Measurements from ENCODE around the gene TMEM252. TPM values are rescaled to one million over a fixed set of nuclear protein-coding genes. Genes with fewer than 3 reads are reported as not detected.

The TMEM252 gene
- total RNA-seq, 2 experiments from 2014 or later = not detected

DNA sequence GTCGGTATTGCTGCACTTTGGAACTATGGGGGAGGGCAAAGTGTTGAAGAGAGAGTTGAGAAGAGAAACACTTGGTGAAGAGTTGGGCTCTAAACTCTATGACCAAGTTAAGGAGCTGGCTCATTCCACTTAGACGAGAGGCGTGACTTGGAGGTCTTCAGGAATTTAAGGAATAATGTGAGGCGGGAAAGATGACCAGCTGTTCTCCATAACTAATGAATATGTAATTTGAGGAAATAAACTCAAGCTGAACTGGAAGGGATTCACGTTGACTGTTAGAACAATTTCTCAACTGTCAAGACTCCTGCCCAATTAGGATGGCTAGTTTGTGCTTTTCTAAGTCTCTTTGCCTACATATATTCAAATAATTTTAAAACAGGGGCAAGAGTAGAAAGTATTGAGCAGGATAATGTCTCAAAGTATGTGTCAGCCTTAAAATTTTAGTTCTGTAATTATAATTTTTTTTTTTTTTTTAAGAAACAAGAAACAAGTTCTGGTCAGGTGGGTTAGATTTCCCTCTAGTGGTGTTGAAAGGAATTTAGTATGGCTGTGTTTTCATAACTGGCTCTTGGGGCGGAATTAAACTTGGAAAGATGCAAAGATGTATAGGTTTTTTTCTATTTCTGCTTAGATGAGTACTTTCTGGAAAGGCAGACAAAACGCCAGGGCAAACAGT, 33.4 kb downstream of the TMEM252 start:
- no peaks in the 10 kb centered on the region for H3K79me2 ChIP-seq (ENCODE audit: insufficient read depth, low read depth, low read length)
- no peak overlapping the region for H3K4me2 ChIP-seq (ENCODE audit: low read length)
- H3K4me3 ChIP-seq (ENCODE audit: low read depth, low read length, poor library complexity, severe bottlenecking) = no peak overlapping the region
- no peaks in the 10 kb centered on the region for H3K36me3 ChIP-seq (ENCODE audit: insufficient read depth, low read length)
- no peaks in the 10 kb centered on the region for H3K9me3 ChIP-seq (ENCODE audit: low read length)
- H3K27ac ChIP-seq (ENCODE audit: low read depth, low read length, poor library complexity, severe bottlenecking) = no peak overlapping the region
- CTCF ChIA-PET (ENCODE audit: unreplicated experiment) = no interaction called here
- no peaks in the 10 kb centered on the region for H4K20me1 ChIP-seq (ENCODE audit: insufficient read depth, low read length)
- BruUV-seq (replicated peaks) = no TSS peak
- intact Hi-C loops (cut with micrococcal nuclease; ENCODE audit: unreplicated experiment) = loop anchor here (5.0 to 10.0 kb wide), 2 partner anchors 52 to 90 kb away; no protein-coding TSS in a partner anchor
- DNase-seq (ENCODE audit: low spot score) = peak; percentile 26
- H3K4me1 ChIP-seq (ENCODE audit: insufficient read depth, low read length, poor library complexity, severe bottlenecking) = no peaks in the 10 kb centered on the region
- TF ChIP-seq, protein P1, sequence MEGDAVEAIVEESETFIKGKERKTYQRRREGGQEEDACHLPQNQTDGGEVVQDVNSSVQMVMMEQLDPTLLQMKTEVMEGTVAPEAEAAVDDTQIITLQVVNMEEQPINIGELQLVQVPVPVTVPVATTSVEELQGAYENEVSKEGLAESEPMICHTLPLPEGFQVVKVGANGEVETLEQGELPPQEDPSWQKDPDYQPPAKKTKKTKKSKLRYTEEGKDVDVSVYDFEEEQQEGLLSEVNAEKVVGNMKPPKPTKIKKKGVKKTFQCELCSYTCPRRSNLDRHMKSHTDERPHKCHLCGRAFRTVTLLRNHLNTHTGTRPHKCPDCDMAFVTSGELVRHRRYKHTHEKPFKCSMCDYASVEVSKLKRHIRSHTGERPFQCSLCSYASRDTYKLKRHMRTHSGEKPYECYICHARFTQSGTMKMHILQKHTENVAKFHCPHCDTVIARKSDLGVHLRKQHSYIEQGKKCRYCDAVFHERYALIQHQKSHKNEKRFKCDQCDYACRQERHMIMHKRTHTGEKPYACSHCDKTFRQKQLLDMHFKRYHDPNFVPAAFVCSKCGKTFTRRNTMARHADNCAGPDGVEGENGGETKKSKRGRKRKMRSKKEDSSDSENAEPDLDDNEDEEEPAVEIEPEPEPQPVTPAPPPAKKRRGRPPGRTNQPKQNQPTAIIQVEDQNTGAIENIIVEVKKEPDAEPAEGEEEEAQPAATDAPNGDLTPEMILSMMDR (conservative IDR thresholded peaks at IDR 0.05; ENCODE audit: low read length) = peak; percentile 81
- no peak for TF ChIP-seq EZH2phosphoT487 (IDR thresholded peaks at IDR 0.05; ENCODE audit: borderline replicate concordance, low read depth, low read length)
- POLR2A ChIA-PET = interaction anchor here (0.9 to 1.3 kb wide), 2 partner anchors 27 to 90 kb away, joined by 3 read pairs; no protein-coding TSS in a partner anchor
- no peaks in the 10 kb centered on the region for H3K9me2 ChIP-seq (ENCODE audit: insufficient read depth, low read length)
- no peak overlapping the region for H2AFZ ChIP-seq (ENCODE audit: low read length)

DNA sequence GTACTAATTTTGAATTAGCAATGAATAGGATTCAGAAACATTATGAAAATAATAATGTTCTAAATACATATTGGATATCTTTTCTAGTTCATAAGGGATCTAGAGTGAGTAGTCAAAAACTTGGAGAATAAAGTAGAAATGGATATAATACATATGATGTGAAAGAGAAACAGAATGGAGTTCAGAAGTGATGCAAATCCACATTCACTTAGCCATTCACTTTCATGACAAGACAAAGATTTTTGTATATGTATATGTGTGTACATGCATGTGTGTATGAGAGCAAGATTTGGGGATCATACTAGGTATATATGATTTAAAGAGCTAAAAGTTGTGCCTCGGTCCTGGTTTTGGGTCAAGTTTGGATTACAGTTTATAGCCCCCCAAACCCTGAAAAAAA, 34.1 kb downstream of the TMEM252 start:
- POLR2A ChIA-PET = interaction anchor here (0.9 to 1.1 kb wide), 2 partner anchors 9 to 27 kb away, joined by 3 read pairs; no protein-coding TSS in a partner anchor
- Histone ChIP-seq H3K4me3 (ENCODE audit: low read depth, low read length, poor library complexity, severe bottlenecking) (no peak overlapping the region), H2AFZ (ENCODE audit: low read length) (0 out of 2 replicates have a peak overlapping the region, but pooled peaks have one; percentile 60)

More for the DNA sequence above, 34.1 kb downstream of the TMEM252 start:
- Histone ChIP-seq H3K4me2 (ENCODE audit: low read length) (no peak overlapping the region), H3K79me2 (ENCODE audit: insufficient read depth, low read depth, low read length) (no peaks in the 10 kb centered on the region), H4K20me1 (ENCODE audit: insufficient read depth, low read length) (no peaks in the 10 kb centered on the region), H3K4me1 (ENCODE audit: insufficient read depth, low read length, poor library complexity, severe bottlenecking) (no peaks in the 10 kb centered on the region), H3K36me3 (ENCODE audit: insufficient read depth, low read length) (no peaks in the 10 kb centered on the region), H3K9me3 (ENCODE audit: low read length) (no peaks in the 10 kb centered on the region), H3K27ac (ENCODE audit: low read depth, low read length, poor library complexity, severe bottlenecking) (no peak overlapping the region), H3K9me2 (ENCODE audit: insufficient read depth, low read length) (no peaks in the 10 kb centered on the region)
- TF ChIP-seq, protein P1 (conservative IDR thresholded peaks at IDR 0.05; ENCODE audit: low read length) = no peak
- no peak for TF ChIP-seq EZH2phosphoT487 (IDR thresholded peaks at IDR 0.05; ENCODE audit: borderline replicate concordance, low read depth, low read length)
- no peak for DNase-seq (ENCODE audit: low spot score)
- intact Hi-C loops (cut with micrococcal nuclease; ENCODE audit: unreplicated experiment) = loop anchor here (5.0 to 10.0 kb wide), 2 partner anchors 52 to 89 kb away; no protein-coding TSS in a partner anchor
- CTCF ChIA-PET (ENCODE audit: unreplicated experiment) = no interaction called here
- no TSS peak for BruUV-seq (replicated peaks)
